Stimulated activated CD4-positive, alpha-beta T cell treated with anti-CD3 and anti-CD28 coated beads, Interleukin-4, amount 100 ng/mL, for 1 hour (primary cell): ENCODE results near the gene MGA.

Source experiments
- DNase-seq: peaks from one replicate; pipeline ENCODE4 v3.0.0-alpha.2; 2020

The MGA gene

GRCh38 chr15:41660235-41661077, at the start of gene MGA:
MGA (plus strand) TSS chr15:41660405.
- peak; percentile 89 for DNase-seq

- no peak for DNase-seq
Observed at GRCh38 chr15:41620536-41621199, 39.5 kb upstream of the MGA start.

DNA sequence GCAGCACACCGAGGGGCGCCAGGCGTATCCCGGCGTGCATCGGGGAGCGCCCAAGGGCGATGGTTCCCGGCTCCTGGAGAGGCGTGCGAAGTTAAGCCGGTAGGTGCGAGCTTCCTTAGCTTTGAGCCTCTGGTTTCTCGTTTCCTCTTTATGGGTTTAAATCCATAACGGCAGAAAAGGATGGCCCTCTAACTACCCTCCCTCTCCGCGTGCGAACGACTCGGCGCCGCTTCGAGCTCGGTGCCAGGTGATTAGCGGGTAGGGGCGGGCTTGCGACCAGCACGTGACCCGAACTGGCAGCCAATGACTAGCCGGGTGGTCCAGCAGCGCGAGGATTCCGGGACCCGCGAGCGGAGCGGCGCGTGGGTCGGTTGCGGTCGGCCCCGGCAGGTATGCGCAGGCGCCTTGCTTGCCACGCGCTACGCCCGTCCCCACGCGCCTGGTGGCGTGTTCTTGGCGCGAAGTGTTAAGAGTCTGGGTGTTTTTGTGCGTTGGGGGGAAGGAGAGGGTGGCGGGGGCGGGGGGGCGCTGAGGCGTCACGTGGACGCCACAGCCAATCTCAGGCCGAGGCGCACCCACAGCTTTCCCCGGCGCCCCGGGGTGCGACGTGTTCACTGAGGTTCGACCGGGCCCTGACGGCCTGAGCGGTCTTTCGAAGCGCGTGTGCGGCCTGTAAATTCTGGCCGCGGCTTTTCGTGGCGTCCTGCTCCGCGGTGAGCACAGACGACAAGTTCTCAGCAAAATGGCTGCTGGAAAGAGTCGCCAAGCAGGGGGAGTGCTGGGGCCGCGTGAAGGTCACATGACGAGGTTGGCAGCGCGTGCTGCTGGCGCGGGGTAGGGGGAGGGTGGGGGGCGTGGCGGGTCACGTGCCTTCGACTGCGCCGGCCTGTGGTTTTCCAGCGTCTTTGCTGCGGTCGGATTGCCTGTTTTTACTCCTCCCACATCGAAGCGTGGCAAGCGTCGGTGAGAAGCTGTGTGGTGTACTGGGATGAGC, 38.7 kb upstream of the MGA start:
- peak; percentile 79 for DNase-seq

DNA sequence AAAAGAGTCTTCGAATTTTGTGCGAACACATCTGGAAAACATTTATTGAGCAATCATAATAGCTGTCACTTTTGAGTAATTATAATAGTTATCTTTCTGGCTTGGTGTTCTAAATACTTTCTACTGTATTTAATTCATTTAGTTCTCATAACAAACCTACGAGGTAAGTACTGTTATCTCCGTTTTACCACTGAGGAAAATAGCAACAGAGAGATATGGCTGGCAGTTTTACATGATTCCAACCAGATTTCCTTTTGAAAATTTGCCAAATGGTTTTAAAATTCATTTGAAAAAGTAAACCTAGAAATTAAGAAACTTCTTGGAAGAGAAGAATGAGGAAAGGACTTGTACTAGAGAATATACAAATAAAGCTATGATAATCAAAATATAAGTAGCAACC, 37.3 kb upstream of the MGA start:
- DNase-seq, result no peak

GRCh38 chr15:41627203-41627602, 33.0 kb upstream of the MGA start:
- no peak for DNase-seq

- DNase-seq, result no peak
Observed at GRCh38 chr15:41629463-41629862, 30.7 kb upstream of the MGA start.

DNA sequence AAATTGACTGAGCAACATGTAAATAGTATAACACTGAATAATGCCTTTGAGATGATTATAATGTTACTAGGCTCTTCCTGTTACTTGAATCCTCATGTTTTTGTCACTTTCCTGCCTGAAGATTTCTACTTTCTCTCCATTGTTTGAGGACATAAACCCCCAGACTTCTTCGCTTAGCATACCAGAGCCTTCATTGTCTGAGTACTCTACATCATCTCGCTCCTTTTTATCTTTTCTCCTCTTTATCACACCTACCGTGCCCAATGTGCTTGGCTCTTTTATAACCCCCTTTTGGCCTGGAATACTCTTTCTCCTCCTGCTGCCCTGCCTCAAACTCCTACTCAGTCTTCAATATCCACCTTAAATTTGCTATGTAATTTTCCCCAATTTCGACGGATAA, 30.3 kb upstream of the MGA start:
- DNase-seq, result no peak

- DNase-seq, result no peak
Observed at GRCh38 chr15:41630616-41631217, 29.5 kb upstream of the MGA start.

GRCh38 chr15:41631880-41632470, 28.2 kb upstream of the MGA start:
- no peak for DNase-seq

DNA sequence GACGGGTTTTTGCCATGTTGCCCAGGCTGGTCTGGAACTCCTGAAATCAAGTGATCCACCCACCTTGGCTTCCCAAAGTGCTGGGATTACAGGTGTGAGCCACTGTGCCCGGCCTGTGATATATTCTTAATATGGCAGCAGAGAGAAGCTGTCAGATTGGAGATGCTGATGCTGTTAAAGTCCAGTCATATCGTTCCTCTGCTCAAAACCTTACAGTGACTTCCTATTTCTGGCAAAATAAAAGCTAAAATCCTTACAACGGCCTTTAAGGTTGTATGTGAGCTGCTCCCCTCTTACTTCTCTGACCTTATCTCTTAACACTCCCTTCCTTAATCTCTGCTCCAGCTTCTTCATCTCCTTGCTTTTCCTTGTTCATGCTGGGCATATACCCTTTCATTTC, 26.6 kb upstream of the MGA start:
- DNase-seq, result no peak

DNA sequence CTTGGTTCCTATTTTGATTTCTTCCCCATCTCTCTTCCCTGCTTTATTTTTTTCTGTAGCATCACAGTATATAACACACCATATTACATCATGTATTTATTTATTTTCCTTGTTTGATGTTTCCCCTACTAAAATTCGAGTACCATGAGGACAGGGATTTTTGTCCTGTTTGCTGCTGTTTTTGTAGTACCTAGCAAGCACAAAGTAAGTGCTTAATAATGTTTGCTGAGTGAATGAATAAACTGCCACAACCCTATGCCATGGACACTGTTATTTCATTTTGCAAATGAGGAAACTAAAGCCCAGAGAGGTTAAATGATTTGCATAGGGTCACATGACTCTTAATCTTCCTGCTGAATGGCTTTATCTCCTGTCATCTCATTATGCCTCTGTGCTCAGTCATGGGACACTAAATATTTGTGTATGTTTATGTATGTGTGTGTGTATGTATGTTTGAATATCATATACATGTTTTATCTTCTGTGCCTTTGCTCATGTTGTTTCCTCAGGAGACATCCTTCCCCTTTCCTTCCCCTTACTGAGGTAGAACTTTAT, 26.1 kb upstream of the MGA start:
- no peak for DNase-seq

DNA sequence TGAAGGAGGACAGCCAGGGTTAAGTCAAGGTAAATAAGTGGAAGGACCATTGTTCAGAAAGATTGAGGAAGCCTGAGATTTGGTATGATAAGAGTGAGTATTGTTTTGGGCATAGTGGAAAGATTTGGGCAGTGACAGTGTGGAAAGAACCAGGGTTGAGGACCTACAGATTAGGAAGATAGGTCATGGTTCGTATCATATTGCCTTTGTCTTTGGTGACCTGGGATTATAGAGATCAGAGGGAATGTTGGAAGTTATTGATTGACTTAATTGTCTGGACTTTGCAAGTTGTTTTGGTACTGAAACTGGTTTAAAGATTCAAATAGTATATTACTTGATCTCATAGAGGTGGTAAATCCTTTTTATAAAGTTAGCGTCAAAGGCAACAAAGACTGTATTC, 23.1 kb upstream of the MGA start:
- DNase-seq, result no peak

GRCh38 chr15:41640985-41641384, 19.2 kb upstream of the MGA start:
- no peak for DNase-seq

GRCh38 chr15:41647262-41647661, 12.9 kb upstream of the MGA start:
- DNase-seq, result no peak

GRCh38 chr15:41648097-41648496, 12.1 kb upstream of the MGA start:
- DNase-seq, result no peak

DNA sequence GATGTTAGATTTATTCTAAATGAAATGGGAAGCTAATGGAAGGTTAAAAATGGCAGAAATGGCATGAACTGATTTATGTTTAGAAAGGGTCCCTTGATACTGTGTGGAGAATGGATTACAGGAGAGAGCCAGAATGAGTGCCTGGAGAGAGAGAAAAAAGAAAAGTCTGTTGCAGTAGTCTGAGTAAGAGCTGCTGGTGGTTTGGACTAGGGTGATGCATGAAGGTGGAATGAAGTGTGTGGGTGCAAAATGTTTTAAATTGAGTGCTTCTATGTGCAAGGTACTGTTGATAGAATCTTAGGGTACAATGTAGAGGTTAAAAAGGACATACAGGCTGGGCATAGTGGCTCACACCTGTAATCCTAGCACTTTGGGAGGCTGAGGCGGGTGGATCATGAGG, 11.4 kb upstream of the MGA start:
- no peak for DNase-seq

DNA sequence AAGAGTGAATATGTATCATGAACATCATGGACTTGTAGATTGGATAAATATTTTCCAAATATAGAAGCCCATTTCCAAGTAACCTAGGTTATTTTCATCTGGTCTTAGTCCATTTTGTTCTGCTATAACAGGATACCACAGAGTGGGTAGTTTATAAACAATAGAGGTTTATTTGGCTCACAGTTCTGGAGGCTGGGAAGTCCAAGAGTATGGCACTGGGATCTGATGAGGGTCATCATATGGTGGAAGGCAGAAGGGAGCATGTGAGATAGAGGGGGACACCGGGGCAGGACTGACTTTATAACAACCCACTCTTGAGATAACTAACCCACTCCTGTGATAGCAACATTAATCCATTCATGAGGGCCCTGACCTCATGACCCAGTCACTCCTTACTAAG, 9.4 kb upstream of the MGA start:
- DNase-seq, result no peak

DNA sequence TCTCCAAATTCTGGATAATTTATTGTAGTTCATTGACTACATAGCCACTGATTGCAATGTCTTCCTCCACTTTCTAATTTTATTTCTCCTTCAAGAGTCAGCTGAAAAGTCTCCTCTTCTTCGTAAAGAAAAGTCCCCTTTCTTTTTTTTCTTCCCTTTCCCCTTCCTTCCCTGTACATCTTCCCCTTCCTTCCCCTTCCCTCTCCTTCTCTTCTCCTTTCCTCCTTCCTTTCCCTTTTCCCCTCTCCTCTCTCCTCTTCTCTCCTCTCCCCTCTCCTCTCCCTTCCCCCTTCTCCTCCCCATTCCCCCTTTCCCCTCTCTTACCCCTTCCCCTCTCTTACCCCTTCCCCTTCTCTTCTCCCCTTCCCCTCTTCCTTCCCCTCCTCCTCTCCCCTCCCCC, 8.8 kb upstream of the MGA start:
- no peak for DNase-seq

DNA sequence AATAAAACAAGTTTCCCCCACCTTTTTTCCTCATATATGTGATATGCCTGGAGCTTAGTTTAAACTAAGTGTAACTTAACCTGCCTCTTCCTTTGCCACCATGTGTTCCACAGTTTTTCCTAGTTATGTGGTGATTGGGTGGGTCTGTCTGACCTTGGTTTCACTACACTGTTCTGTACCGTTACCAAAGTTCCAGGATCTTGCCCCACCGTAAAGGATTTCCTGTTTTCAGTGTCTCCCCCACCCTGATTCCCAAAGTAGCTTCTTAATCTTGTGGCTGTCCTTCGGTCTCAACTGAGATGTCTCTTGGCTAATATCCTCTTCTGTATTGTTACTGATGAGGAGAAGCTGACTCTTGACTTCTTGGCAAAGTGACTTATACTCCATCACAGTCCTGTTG, 6.4 kb upstream of the MGA start:
- no peak for DNase-seq

- no peak for DNase-seq
Observed at GRCh38 chr15:41655716-41656115, 4.5 kb upstream of the MGA start.

DNA sequence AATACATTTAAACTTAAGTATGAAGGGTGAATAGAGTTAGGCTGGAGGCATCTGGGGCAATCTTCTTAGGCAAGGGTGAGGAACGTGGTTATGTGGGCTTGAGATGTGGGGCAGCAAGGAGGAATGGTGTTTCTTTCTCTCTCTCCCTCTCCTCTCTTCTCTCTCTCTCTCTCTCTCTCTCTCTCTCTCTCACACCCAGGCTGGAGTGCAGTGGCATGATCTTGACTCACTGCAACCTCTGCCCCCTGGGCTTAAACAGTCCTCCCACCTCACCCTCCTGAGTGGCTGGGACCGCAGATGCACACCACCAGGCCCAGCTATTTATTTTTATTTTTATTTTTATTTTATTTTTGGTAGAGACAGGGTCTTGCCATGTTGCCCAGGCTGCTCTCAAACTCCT, 4.0 kb upstream of the MGA start:
- no peak for DNase-seq

- no peak for DNase-seq
Observed at GRCh38 chr15:41658689-41659088, 1.5 kb upstream of the MGA start.
